HL-60 (cell line): Measurements from ENCODE around the gene ZNF521.

ENCODE experiments used
- DNase-seq, 2 experiments: peaks; one replicate each; pipeline ENCODE4 v3.0.0-alpha.2; 2010 to 2020; ENCODE audit warnings: low read depth in 1 of 2, low spot score in 1 of 2
- H3K27ac ChIP-seq: fragments of 250-450 bp; sonication (Bioruptor Pico); replicated peaks from 2 replicates; pipeline ENCODE4 v1.5.1; 2020; ENCODE audit warnings: mild to moderate bottlenecking, moderate library complexity
- H3K27me3 ChIP-seq: fragments of 250-450 bp; sonication (Bioruptor Pico); 2 replicates; pipeline ENCODE4 v1.5.1; 2021; ENCODE audit warnings: mild to moderate bottlenecking, moderate library complexity; ENCODE audit not compliant: insufficient read depth, poor library complexity, severe bottlenecking
- H3K4me3 ChIP-seq: replicated peaks from 2 replicates; pipeline ENCODE4 v1.5.1; 2011; ENCODE audit warnings: mild to moderate bottlenecking, control low read depth, low read length; ENCODE audit not compliant: insufficient read depth
- CTCF ChIP-seq: IDR thresholded peaks from one replicate; pipeline ENCODE4 v1.5.1; 2011; ENCODE audit warnings: low read length, control low read depth, inconsistent platforms; ENCODE audit not compliant: insufficient read depth
- GABPA ChIP-seq: IDR thresholded peaks from 2 replicates; pipeline ENCODE4 v1.6.1; 2012; ENCODE audit warnings: low read depth
- POLR2AphosphoS5 ChIP-seq: IDR thresholded peaks from 2 replicates; pipeline ENCODE4 v1.6.1; 2012; ENCODE audit warnings: low read depth
- REST ChIP-seq: IDR thresholded peaks from 2 replicates; pipeline ENCODE4 v1.6.1; 2012; ENCODE audit warnings: low read depth; ENCODE audit not compliant: insufficient replicate concordance
- SPI1 ChIP-seq: IDR thresholded peaks from 2 replicates; pipeline ENCODE4 v1.6.1; 2012; ENCODE audit warnings: low read depth, mild to moderate bottlenecking, borderline replicate concordance

ZNF521 gene

GRCh38 chr18:25322806-25323205, 29.2 kb downstream of the ZNF521 start:
- Histone ChIP-seq H3K27ac (no peak overlapping the region), H3K27me3 (no peaks in the 10 kb centered on the region), H3K4me3 (no peak overlapping the region)
- DNase-seq = no peak
- TF ChIP-seq REST (no peak), GABPA (no peak), CTCF (no peak), POLR2AphosphoS5 (no peak), SPI1 (no peak)

GRCh38 chr18:25316381-25317018, 35.5 kb downstream of the ZNF521 start:
- H3K27ac ChIP-seq = no peak overlapping the region
- no peaks in the 10 kb centered on the region for H3K27me3 ChIP-seq
- TF ChIP-seq GABPA = no peak
- TF ChIP-seq SPI1 = no peak
- H3K4me3 ChIP-seq = no peak overlapping the region
- DNase-seq = no peak

GRCh38 chr18:25314838-25315190, 37.2 kb downstream of the ZNF521 start:
- Histone ChIP-seq H3K4me3 (no peak overlapping the region), H3K27ac (no peak overlapping the region), H3K27me3 (no peaks in the 10 kb centered on the region)
- TF ChIP-seq POLR2AphosphoS5 (no peak), GABPA (no peak), CTCF (no peak), REST (no peak), SPI1 (no peak)
- DNase-seq = no peak

GRCh38 chr18:25314151-25314837, 37.7 kb downstream of the ZNF521 start:
- Histone ChIP-seq H3K4me3 (no peak overlapping the region), H3K27me3 (no peaks in the 10 kb centered on the region), H3K27ac (no peak overlapping the region)
- no peak for DNase-seq
- no peak for TF ChIP-seq GABPA
- TF ChIP-seq CTCF = no peak
- no peak for TF ChIP-seq SPI1
- no peak for TF ChIP-seq REST
- no peak for TF ChIP-seq POLR2AphosphoS5
